CD4-positive, alpha-beta memory T cell (primary cell): ENCODE data around the gene UBE2Q1. TPM values are rescaled to one million over a fixed set of nuclear protein-coding genes. Genes with fewer than 3 reads are reported as not detected.

Experiments
- CTCF ChIA-PET: fragments of 350-600 bp; sonication (Branson Sonifier 250); formaldehyde crosslinking; loops from one replicate; lab custom pipeline; 2021; ENCODE audit warnings: inconsistent platforms; ENCODE audit not compliant: partially characterized antibody; lab: Charles Lee
- POLR2A ChIA-PET: fragments of 350-600 bp; sonication (Branson Sonifier 250); formaldehyde crosslinking; loops from one replicate; lab custom pipeline; 2021; ENCODE audit not compliant: partially characterized antibody; lab: Charles Lee
- DNase-seq, 5 donors: peaks; one replicate each; pipeline versions ENCODE4 v3.0.0 to v3.0.0-alpha.2; 2020 to 2022; ENCODE audit warnings: mixed read lengths in 1 of 5
- H3K27ac ChIP-seq: one replicate; pipeline ENCODE4 v1.7.0; 2013; ENCODE audit warnings: low read depth, low read length
- H3K27me3 ChIP-seq: 2 replicates; pipeline ENCODE4 v1.7.0; 2013; ENCODE audit warnings: mild to moderate bottlenecking, low read length, moderate library complexity; ENCODE audit not compliant: insufficient read depth
- H3K36me3 ChIP-seq: 2 replicates; pipeline ENCODE4 v1.7.0; 2013; ENCODE audit warnings: mild to moderate bottlenecking, low read length, moderate library complexity; ENCODE audit not compliant: insufficient read depth
- H3K4me1 ChIP-seq: 2 replicates; pipeline ENCODE4 v1.7.0; 2013; ENCODE audit warnings: mild to moderate bottlenecking, low read length, moderate library complexity; ENCODE audit not compliant: insufficient read depth
- H3K4me3 ChIP-seq, 2 donors: one replicate each; pipeline ENCODE4 v1.7.0; 2013; ENCODE audit warnings: low read length in 2 of 2, mild to moderate bottlenecking in 1 of 2
- H3K9me3 ChIP-seq, 2 donors: one replicate each; pipeline ENCODE4 v1.7.0; 2013; ENCODE audit warnings: low read length in 2 of 2, control low read depth in 1 of 2; ENCODE audit not compliant: control insufficient read depth in 1 of 2
- H3K27ac Mint-ChIP-seq, 7 donors: one replicate each; pipeline ENCODE4 v1.8.0; 2020 to 2021; ENCODE audit warnings: mixed read lengths in 7 of 7, mild to moderate bottlenecking in 6 of 7, inconsistent platforms in 3 of 7, moderate library complexity in 3 of 7
- H3K27me3 Mint-ChIP-seq, 2 donors: one replicate each; pipeline ENCODE4 v1.8.0; 2020 to 2021; ENCODE audit warnings: mixed read lengths in 2 of 2
- H3K36me3 Mint-ChIP-seq, 2 donors: one replicate each; pipeline ENCODE4 v1.8.0; 2020 to 2021; ENCODE audit warnings: mixed read lengths in 2 of 2, inconsistent platforms in 1 of 2, mild to moderate bottlenecking in 1 of 2
- H3K4me1 Mint-ChIP-seq, 4 donors: one replicate each; pipeline ENCODE4 v1.8.0; 2020 to 2021; ENCODE audit warnings: mixed read lengths in 4 of 4, mild to moderate bottlenecking in 1 of 4
- H3K4me3 Mint-ChIP-seq, 8 donors: one replicate each; pipeline ENCODE4 v1.8.0; 2020 to 2021; ENCODE audit warnings: mixed read lengths in 8 of 8, mild to moderate bottlenecking in 7 of 8, moderate library complexity in 6 of 8, inconsistent platforms in 3 of 8
- H3K9me3 Mint-ChIP-seq, 8 donors: one replicate each; pipeline ENCODE4 v1.8.0; 2020 to 2021; ENCODE audit warnings: mixed read lengths in 8 of 8, mild to moderate bottlenecking in 5 of 8, inconsistent platforms in 3 of 8, moderate library complexity in 1 of 8
- intact Hi-C: fragments of 100-400 bp; cut with micrococcal nuclease; formaldehyde crosslinking; loops from one replicate; pipeline ENCODE4 v1.15.1; 2023
- polyA plus RNA-seq, 2 donors: library from polyadenylated mRNA; unstranded; fragments of 300-500 nt; fragmentation: Illumina TruSeq; gene quantifications; one replicate each; pipeline ENCODE4 v1.2.3, GENCODE V29; 2021
- total RNA-seq, 2 experiments: library from RNA; stranded (reverse); gene quantifications; one replicate each; pipeline ENCODE4 v1.2.3, GENCODE V29; 2021

Gene UBE2Q1
- total and polyA plus RNA-seq, 4 experiments from 2014 or later, result 6.4 to 132 (median 65.4) TPM

DNA sequence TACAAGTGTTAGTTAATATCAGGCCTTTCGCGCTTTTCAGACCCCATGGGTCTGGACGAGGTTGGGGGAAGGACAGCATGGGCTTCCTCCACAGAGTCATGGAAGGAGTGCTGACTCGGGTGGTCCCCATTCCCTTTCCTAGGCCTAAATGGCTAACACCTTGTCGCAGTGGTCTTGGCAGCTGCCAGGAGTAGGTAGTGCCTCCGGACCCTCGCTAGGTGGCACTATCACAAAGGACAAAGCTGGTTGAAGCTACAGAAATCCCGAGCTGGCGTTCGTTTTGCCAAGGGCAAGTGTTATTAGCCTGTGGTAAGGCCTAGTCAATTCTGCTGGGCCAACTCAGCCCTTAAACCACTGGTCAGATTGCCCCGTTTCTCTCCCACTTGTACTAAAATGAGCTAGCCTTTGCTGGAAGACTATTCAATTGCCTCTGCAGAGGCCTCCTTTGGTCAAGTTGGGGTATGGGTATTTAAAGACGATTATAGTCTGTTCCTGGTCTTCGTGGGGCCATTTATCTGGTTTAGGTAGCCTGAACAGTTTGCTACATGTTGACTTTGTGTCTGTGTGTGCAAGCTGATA is 1.1 kb upstream of the UBE2Q1 start:
- peak overlapping the region; percentile 88 to 96 (median 92) for H3K4me3 Mint-ChIP-seq
- H3K27ac Mint-ChIP-seq, result peak overlapping the region; percentile 85 to 95 (median 93)
- CTCF ChIA-PET, result interaction anchor here (0.6 to 2.5 kb wide), 45 partner anchors 8 to 616 kb away, joined by 3 to 56 read pairs (median 4); partner anchors contain the start of genes ADAR, CHRNB2, PBXIP1 and PMVK
- Histone ChIP-seq H3K27ac (peak overlapping the region; percentile 82), H3K4me3 (peak overlapping the region; percentile 75 to 83), H3K4me1 (peaks cover 38% of the 10 kb centered on the region), H3K36me3 (peaks cover 16% of the 10 kb centered on the region), H3K27me3 (no peaks in the 10 kb centered on the region), H3K9me3 (no peaks in the 10 kb centered on the region)
- H3K36me3 Mint-ChIP-seq, result peaks cover 18 to 34% of the 10 kb centered on the region in 2 donors
- intact Hi-C loops, result loop anchor here (1.0 to 10.0 kb wide), 16 partner anchors 69 to 526 kb away; partner anchors contain the start of genes ADAM15, AQP10, ATP8B2 and HAX1
- H3K4me1 Mint-ChIP-seq, result peaks cover 22 to 45% (median 36%) of the 10 kb centered on the region in 4 donors
- POLR2A ChIA-PET, result interaction anchor here (0.7 to 2.0 kb wide), 16 partner anchors 49 to 569 kb away, joined by 3 to 12 read pairs (median 4); partner anchors contain the start of genes ADAM15, ADAR, FLAD1 and PMVK
- peaks cover 0 to 2% (median 0%) of the 10 kb centered on the region in 8 donors for H3K9me3 Mint-ChIP-seq
- DNase-seq, result peak; percentile 81 to 84 (median 82)
- no peaks in the 10 kb centered on the region for H3K27me3 Mint-ChIP-seq

DNA sequence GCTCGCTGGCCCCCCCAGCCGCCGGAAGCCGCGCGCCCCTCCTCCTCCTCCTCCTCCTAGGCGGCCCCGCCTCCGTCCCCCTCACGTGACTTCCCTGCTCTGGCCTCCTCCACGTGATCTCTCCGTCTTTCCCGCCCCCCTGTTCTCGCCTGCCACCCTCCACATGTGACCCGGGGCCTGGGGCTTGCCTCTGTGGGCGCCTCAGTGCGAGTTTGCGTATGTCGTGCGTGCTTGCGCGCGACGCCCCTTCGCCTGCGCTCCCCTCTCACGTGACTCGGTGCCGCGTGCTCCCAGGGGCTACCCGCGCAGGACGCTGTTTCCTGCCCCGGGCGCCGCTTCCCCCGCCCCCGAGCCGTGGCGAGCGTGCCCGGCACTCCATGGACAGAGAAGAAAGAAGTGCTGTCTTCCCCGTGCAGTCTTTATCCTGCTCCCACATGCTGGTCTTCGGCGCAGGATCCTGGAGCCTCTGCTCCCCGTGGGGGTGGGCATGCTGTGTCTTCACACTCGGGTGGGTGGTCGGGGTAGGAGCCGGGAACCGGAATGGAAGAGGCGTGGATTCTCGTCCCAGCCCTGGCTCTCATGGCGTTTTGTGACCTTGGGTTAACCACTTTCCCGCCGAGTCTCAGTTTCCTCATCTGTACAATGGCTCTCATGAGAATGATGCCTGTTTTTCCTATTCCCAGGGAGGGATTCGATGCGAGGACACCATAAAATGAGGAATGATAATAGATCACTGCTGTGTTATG is 431 bp upstream of the UBE2Q1 start:
- peaks cover 22 to 45% (median 38%) of the 10 kb centered on the region in 4 donors for H3K4me1 Mint-ChIP-seq
- H3K36me3 Mint-ChIP-seq, result peaks cover 21 to 41% of the 10 kb centered on the region in 2 donors
- Histone ChIP-seq H3K4me1 (peaks cover 38% of the 10 kb centered on the region), H3K27me3 (no peaks in the 10 kb centered on the region), H3K27ac (peak overlapping the region; percentile 82), H3K4me3 (peak overlapping the region; percentile 75 to 83), H3K36me3 (peaks cover 23% of the 10 kb centered on the region), H3K9me3 (no peaks in the 10 kb centered on the region)
- DNase-seq, result peak; percentile 99 to 100 (median 100)
- H3K4me3 Mint-ChIP-seq, result peak overlapping the region; percentile 88 to 96 (median 92)
- ChIA-PET POLR2A (interaction anchor here (0.9 to 2.0 kb wide), 12 partner anchors 50 to 568 kb away, joined by 3 to 12 read pairs (median 4); partner anchors contain the start of genes ADAR, FLAD1, PBXIP1 and PMVK), CTCF (interaction anchor here (0.9 to 2.5 kb wide), 34 partner anchors 9 to 617 kb away, joined by 3 to 56 read pairs (median 6); partner anchors contain the start of genes ADAR, CHRNB2, PBXIP1 and PMVK)
- intact Hi-C loops, result loop anchor here (1.0 to 10.0 kb wide), 19 partner anchors 49 to 526 kb away; partner anchors contain the start of genes ADAM15, ADAR, AQP10 and ATP8B2
- H3K27ac Mint-ChIP-seq, result peak overlapping the region; percentile 85 to 95 (median 93)
- peaks cover 0 to 2% (median 0%) of the 10 kb centered on the region in 8 donors for H3K9me3 Mint-ChIP-seq
- H3K27me3 Mint-ChIP-seq, result no peaks in the 10 kb centered on the region

GRCh38 chr1:154557248-154557938 is 1.1 kb downstream of the UBE2Q1 start:
- Histone ChIP-seq H3K9me3 (no peaks in the 10 kb centered on the region), H3K4me1 (peaks cover 38% of the 10 kb centered on the region), H3K4me3 (peak overlapping the region; percentile 83 to 84), H3K27ac (peak overlapping the region; percentile 79), H3K27me3 (no peaks in the 10 kb centered on the region), H3K36me3 (peaks cover 38% of the 10 kb centered on the region)
- H3K27ac Mint-ChIP-seq, result peak overlapping the region; percentile 85 to 96 (median 93)
- ChIA-PET POLR2A (interaction anchor here (0.7 to 1.3 kb wide), 4 partner anchors 8 to 426 kb away, joined by 3 to 5 read pairs (median 4); partner anchors contain the start of genes FLAD1 and PBXIP1), CTCF (no interaction called here)
- no peaks in the 10 kb centered on the region for H3K27me3 Mint-ChIP-seq
- H3K36me3 Mint-ChIP-seq, result peaks cover 36 to 56% of the 10 kb centered on the region in 2 donors
- intact Hi-C loops, result loop anchor here (5.0 to 10.0 kb wide), 4 partner anchors 190 to 445 kb away; partner anchors contain the start of genes AQP10, ATP8B2 and ZBTB7B
- H3K4me3 Mint-ChIP-seq, result peak overlapping the region; percentile 86 to 97 (median 94)
- H3K9me3 Mint-ChIP-seq, result peaks cover 0 to 2% (median 0%) of the 10 kb centered on the region in 8 donors
- peaks cover 25 to 51% (median 39%) of the 10 kb centered on the region in 4 donors for H3K4me1 Mint-ChIP-seq
- DNase-seq, result peak in 1 of 5 donors; percentile 33

DNA sequence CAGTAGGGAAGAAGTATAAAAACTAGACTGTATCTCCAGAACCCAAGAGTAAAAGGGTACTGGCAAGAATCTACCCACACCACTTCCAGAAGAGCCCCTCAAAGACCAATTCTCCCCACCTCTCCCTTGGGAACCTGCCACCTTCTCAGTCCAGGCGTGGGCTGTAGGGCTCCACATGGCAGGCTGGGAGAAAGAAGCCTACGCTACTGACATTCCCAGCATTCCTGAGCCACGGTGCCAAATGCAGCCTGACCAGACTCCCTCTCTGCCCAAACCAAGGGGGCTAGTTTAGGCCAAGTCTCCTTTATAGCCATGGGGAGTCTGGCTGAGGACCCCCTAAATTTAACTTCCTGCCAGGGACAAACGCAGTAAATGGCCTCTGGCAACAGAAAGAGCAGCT is 2.0 kb downstream of the UBE2Q1 start:
- DNase-seq, result no peak
- ChIA-PET CTCF (interaction anchor here (0.5 kb wide), 1 partner anchor 608 kb away, joined by 4 read pairs; no protein-coding TSS in a partner anchor), POLR2A (no interaction called here)
- Mint-ChIP-seq H3K36me3 (peaks cover 42 to 65% of the 10 kb centered on the region in 2 donors), H3K4me3 (peak overlapping the region in 7 of 8 donors; percentile 11 to 95 (median 93)), H3K27me3 (no peaks in the 10 kb centered on the region), H3K9me3 (peaks cover 0 to 2% (median 0%) of the 10 kb centered on the region in 8 donors), H3K4me1 (peaks cover 27 to 51% (median 39%) of the 10 kb centered on the region in 4 donors), H3K27ac (peak overlapping the region; percentile 2 to 88 (median 75))
- intact Hi-C loops, result loop anchor here (5.0 to 10.0 kb wide), 4 partner anchors 191 to 446 kb away; partner anchors contain the start of genes AQP10, ATP8B2 and ZBTB7B
- peak overlapping the region; percentile 79 for H3K27ac ChIP-seq
- peaks cover 38% of the 10 kb centered on the region for H3K4me1 ChIP-seq
- no peaks in the 10 kb centered on the region for H3K27me3 ChIP-seq
- H3K36me3 ChIP-seq, result peaks cover 48% of the 10 kb centered on the region
- no peaks in the 10 kb centered on the region for H3K9me3 ChIP-seq
- peak overlapping the region; percentile 2 to 83 for H3K4me3 ChIP-seq

DNA sequence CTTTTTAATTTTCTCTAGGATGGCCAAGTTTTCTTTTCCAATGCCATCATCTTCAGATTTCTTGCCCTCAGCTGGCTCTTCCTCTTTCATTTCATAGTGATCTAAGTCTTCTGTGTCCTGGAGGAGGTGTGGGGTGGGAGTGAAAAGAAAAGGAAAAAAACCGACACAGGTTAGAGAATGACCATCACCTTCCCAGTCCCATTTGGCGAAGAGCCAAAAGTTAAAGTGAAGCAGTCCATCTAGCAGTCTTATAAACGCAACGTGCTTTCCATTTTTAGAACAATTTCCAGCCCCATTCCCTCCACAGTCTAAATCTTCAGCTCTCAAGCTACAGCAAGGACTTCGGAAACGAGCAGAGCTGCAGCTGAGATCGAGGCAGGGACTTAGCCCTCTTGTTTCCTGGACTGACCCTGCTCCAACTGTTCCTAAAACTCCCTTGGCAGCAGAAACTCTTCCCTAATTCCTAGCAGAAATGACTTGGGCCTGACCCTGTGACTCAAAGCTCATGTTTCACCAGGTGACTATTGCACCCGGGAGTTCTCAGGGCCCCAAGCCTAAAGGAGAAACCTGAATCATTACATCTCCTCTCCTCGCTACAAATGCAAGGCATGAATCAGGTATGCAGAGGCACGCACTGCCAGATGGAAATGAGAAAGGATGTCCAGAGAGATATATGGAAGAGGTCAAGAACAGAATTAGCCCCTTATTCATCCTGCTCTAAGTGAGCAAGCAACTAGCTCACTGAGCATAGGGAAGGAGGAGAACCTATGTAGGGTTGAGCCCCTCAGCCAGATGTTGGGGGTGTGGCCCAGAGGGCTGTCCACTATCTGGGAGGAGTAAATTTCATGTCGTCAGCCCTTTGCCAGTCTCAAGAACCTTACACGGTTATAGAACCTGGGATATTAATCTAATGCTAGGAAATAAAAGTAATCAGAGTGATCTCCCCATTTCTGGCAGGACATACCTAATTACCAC is 5.1 kb downstream of the UBE2Q1 start:
- peaks cover 69 to 87% of the 10 kb centered on the region in 2 donors for H3K36me3 Mint-ChIP-seq
- Histone ChIP-seq H3K27me3 (no peaks in the 10 kb centered on the region), H3K36me3 (peaks cover 78% of the 10 kb centered on the region), H3K9me3 (no peaks in the 10 kb centered on the region), H3K4me1 (peaks cover 42% of the 10 kb centered on the region), H3K27ac (no peak overlapping the region), H3K4me3 (no peak overlapping the region)
- peak overlapping the region in 1 of 7 donors; percentile 73 for H3K27ac Mint-ChIP-seq
- ChIA-PET CTCF (interaction anchor here (0.9 to 1.6 kb wide), 2 partner anchors 73 to 150 kb away, joined by 4 read pairs; no protein-coding TSS in a partner anchor), POLR2A (interaction anchor here (1.2 kb wide), 1 partner anchor 56 kb away, joined by 3 read pairs; no protein-coding TSS in a partner anchor)
- intact Hi-C loops, result loop anchor here (10.0 kb wide), 1 partner anchor 229 kb away; the partner anchor contains the start of genes AQP10 and ATP8B2
- peak in 1 of 5 donors; percentile 13 for DNase-seq
- peaks cover 29 to 63% (median 39%) of the 10 kb centered on the region in 4 donors for H3K4me1 Mint-ChIP-seq
- peak overlapping the region in 1 of 8 donors; percentile 8 for H3K4me3 Mint-ChIP-seq
- H3K9me3 Mint-ChIP-seq, result no peaks in the 10 kb centered on the region
- no peaks in the 10 kb centered on the region for H3K27me3 Mint-ChIP-seq
